H9 (cell line): ENCODE results near the gene ARHGAP4. TPM values are rescaled to one million over a fixed set of nuclear protein-coding genes. Genes with fewer than 3 reads are reported as not detected.

ENCODE experiments used
- DNase-seq: peaks from one replicate; pipeline ENCODE4 v3.0.0-alpha.2; 2017
- H2AFZ ChIP-seq: one replicate; pipeline ENCODE4 v1.6.1; 2013; ENCODE audit warnings: mild to moderate bottlenecking, low read length, control low read depth, moderate library complexity
- H2AK5ac ChIP-seq: 2 replicates; pipeline ENCODE4 v1.6.1; 2013; ENCODE audit warnings: low read length, control low read depth, mixed read lengths; ENCODE audit not compliant: insufficient read length
- H2BK120ac ChIP-seq: one replicate; pipeline ENCODE4 v1.6.1; 2013; ENCODE audit warnings: low read depth, mild to moderate bottlenecking, low read length, control low read depth, inconsistent platforms; ENCODE audit not compliant: poor library complexity, severe bottlenecking
- H2BK12ac ChIP-seq: 2 replicates; pipeline ENCODE4 v1.6.1; 2013; ENCODE audit warnings: low read length, control low read depth, mixed read lengths, low read depth; ENCODE audit not compliant: insufficient read length
- H2BK15ac ChIP-seq: 2 replicates; pipeline ENCODE4 v1.6.1; 2013; ENCODE audit warnings: low read depth, low read length, control low read depth
- H2BK20ac ChIP-seq: one replicate; pipeline ENCODE4 v1.6.1; 2013; ENCODE audit warnings: low read depth, mild to moderate bottlenecking, low read length, control low read depth, inconsistent platforms; ENCODE audit not compliant: poor library complexity, severe bottlenecking
- H2BK5ac ChIP-seq: 2 replicates; pipeline ENCODE4 v1.6.1; 2013; ENCODE audit warnings: low read length, control low read depth, mixed read lengths; ENCODE audit not compliant: insufficient read length
- H3K14ac ChIP-seq: 2 replicates; pipeline ENCODE4 v1.6.1; 2013; ENCODE audit warnings: low read length, control low read depth; ENCODE audit not compliant: insufficient read depth
- H3K18ac ChIP-seq: 2 replicates; pipeline ENCODE4 v1.6.1; 2013; ENCODE audit warnings: low read depth, mild to moderate bottlenecking, mixed read lengths, low read length, control low read depth; ENCODE audit not compliant: insufficient read length
- H3K23ac ChIP-seq: 2 replicates; pipeline ENCODE4 v1.6.1; 2013; ENCODE audit warnings: low read length, control low read depth, mixed read lengths, low read depth; ENCODE audit not compliant: insufficient read length
- H3K23me2 ChIP-seq: 2 replicates; pipeline ENCODE4 v1.6.1; 2013; ENCODE audit warnings: low read depth, mild to moderate bottlenecking, mixed read lengths, low read length, control low read depth; ENCODE audit not compliant: insufficient read length, poor library complexity, severe bottlenecking
- H3K27ac ChIP-seq: 2 replicates; pipeline ENCODE4 v1.5.1; 2013; ENCODE audit warnings: low read length, control low read depth, mixed read lengths, low read depth; ENCODE audit not compliant: insufficient read length
- H3K27me3 ChIP-seq: 2 replicates; pipeline ENCODE4 v1.6.1; 2013; ENCODE audit warnings: low read length, control low read depth, inconsistent platforms; ENCODE audit not compliant: insufficient read depth
- H3K4ac ChIP-seq: 2 replicates; pipeline ENCODE4 v1.6.1; 2013; ENCODE audit warnings: low read depth, mild to moderate bottlenecking, control low read depth, inconsistent platforms, low read length, moderate library complexity
- H3K4me1 ChIP-seq: 2 replicates; pipeline ENCODE4 v1.6.1; 2013; ENCODE audit warnings: low read length, control low read depth, inconsistent platforms; ENCODE audit not compliant: insufficient read depth
- H3K4me2 ChIP-seq: 2 replicates; pipeline ENCODE4 v1.6.1; 2013; ENCODE audit warnings: low read length, control low read depth, mixed read lengths; ENCODE audit not compliant: insufficient read length, insufficient read depth
- H3K56ac ChIP-seq: 2 replicates; pipeline ENCODE4 v1.6.1; 2013; ENCODE audit warnings: low read depth, mild to moderate bottlenecking, mixed read lengths, low read length, control low read depth; ENCODE audit not compliant: insufficient read length
- H3K79me1 ChIP-seq: 2 replicates; pipeline ENCODE4 v1.6.1; 2013; ENCODE audit warnings: low read depth, mild to moderate bottlenecking, moderate library complexity, low read length, control low read depth, inconsistent platforms; ENCODE audit not compliant: insufficient read depth, poor library complexity, severe bottlenecking
- H3K79me2 ChIP-seq: 2 replicates; pipeline ENCODE4 v1.6.1; 2013; ENCODE audit warnings: low read length, control low read depth, inconsistent platforms; ENCODE audit not compliant: insufficient read depth
- H3K9ac ChIP-seq: 2 replicates; pipeline ENCODE4 v1.6.1; 2013; ENCODE audit warnings: low read length, control low read depth, mixed read lengths; ENCODE audit not compliant: insufficient read length; ENCODE audit errors: extremely low read depth
- H3K9me3 ChIP-seq: one replicate; pipeline ENCODE4 v1.6.1; 2013; ENCODE audit warnings: low read depth, low read length, inconsistent platforms; ENCODE audit not compliant: control insufficient read depth
- H3T11ph ChIP-seq: one replicate; pipeline ENCODE4 v1.6.1; 2013; ENCODE audit warnings: mild to moderate bottlenecking, low read length, control low read depth, inconsistent platforms
- H4K20me1 ChIP-seq: one replicate; pipeline ENCODE4 v1.6.1; 2013; ENCODE audit not compliant: control insufficient read depth, insufficient read length, insufficient read depth
- H4K5ac ChIP-seq: 2 replicates; pipeline ENCODE4 v1.6.1; 2013; ENCODE audit warnings: low read depth, mild to moderate bottlenecking, mixed read lengths, low read length, control low read depth; ENCODE audit not compliant: insufficient read length
- H4K8ac ChIP-seq: replicated peaks from 2 replicates; pipeline ENCODE4 v1.6.1; 2013; ENCODE audit warnings: low read length, control low read depth, mixed read lengths, low read depth; ENCODE audit not compliant: insufficient read length
- H4K91ac ChIP-seq: 2 replicates; pipeline ENCODE4 v1.6.1; 2013; ENCODE audit warnings: low read depth, mild to moderate bottlenecking, moderate library complexity, mixed read lengths, low read length, control low read depth; ENCODE audit not compliant: insufficient read length
- H3K27ac Mint-ChIP-seq, 3 experiments: 2 replicates in 2 of 3; 3 replicates in 1 of 3; pipeline ENCODE4 v1.8.0; 2020 to 2021; ENCODE audit warnings: mixed read lengths in 3 of 3, mild to moderate bottlenecking in 1 of 3, moderate library complexity in 1 of 3
- H3K27me3 Mint-ChIP-seq: 2 replicates; pipeline ENCODE4 v1.8.0; 2021; ENCODE audit warnings: low read depth, mild to moderate bottlenecking, moderate library complexity, mixed read lengths
- H3K36me3 Mint-ChIP-seq, 3 experiments: 2 replicates in 2 of 3; 3 replicates in 1 of 3; pipeline ENCODE4 v1.8.0; 2020 to 2021; ENCODE audit warnings: low read depth in 3 of 3, mixed read lengths in 3 of 3; ENCODE audit not compliant: insufficient read depth in 1 of 3
- H3K4me1 Mint-ChIP-seq, 2 experiments: 2 replicates each; pipeline ENCODE4 v1.8.0; 2020; ENCODE audit warnings: mixed read lengths in 2 of 2
- H3K4me3 Mint-ChIP-seq, 2 experiments: 2 replicates in 1 of 2; 3 replicates in 1 of 2; pipeline ENCODE4 v1.8.0; 2020 to 2021; ENCODE audit warnings: mild to moderate bottlenecking in 2 of 2, mixed read lengths in 2 of 2, moderate library complexity in 1 of 2
- H3K9me3 Mint-ChIP-seq, 2 experiments: 2 replicates in 1 of 2; 3 replicates in 1 of 2; pipeline ENCODE4 v1.8.0; 2020; ENCODE audit warnings: mild to moderate bottlenecking in 2 of 2, mixed read lengths in 2 of 2, moderate library complexity in 1 of 2
- WGBS: extraction: QIAGEN DNeasy Blood & Tissue Kit; methylation state at CpG from one replicate; pipeline ENCODE4 v1.1.7; 2013; ENCODE audit warnings: missing lambda C conversion rate, low lambda C conversion rate, mixed read lengths; ENCODE audit not compliant: insufficient read length; ENCODE audit errors: extremely low coverage; 5-methylcytosine and 5-hydroxymethylcytosine counted together
- total RNA-seq: library from RNA; stranded (reverse); gene quantifications from 2 replicates; pipeline ENCODE4 v1.2.1, GENCODE V29; 2021
- TF ChIP-seq, protein P1 (sequence below): fragments of 200-600 bp; sonication (generic); conservative IDR thresholded peaks from 3 replicates; pipeline ENCODE4 v1.8.0; 2021; ENCODE audit warnings: antibody characterized with exemption, mild to moderate bottlenecking

Gene ARHGAP4
- total RNA-seq, 1 experiment from 2014 or later, result 37.8 TPM

DNA sequence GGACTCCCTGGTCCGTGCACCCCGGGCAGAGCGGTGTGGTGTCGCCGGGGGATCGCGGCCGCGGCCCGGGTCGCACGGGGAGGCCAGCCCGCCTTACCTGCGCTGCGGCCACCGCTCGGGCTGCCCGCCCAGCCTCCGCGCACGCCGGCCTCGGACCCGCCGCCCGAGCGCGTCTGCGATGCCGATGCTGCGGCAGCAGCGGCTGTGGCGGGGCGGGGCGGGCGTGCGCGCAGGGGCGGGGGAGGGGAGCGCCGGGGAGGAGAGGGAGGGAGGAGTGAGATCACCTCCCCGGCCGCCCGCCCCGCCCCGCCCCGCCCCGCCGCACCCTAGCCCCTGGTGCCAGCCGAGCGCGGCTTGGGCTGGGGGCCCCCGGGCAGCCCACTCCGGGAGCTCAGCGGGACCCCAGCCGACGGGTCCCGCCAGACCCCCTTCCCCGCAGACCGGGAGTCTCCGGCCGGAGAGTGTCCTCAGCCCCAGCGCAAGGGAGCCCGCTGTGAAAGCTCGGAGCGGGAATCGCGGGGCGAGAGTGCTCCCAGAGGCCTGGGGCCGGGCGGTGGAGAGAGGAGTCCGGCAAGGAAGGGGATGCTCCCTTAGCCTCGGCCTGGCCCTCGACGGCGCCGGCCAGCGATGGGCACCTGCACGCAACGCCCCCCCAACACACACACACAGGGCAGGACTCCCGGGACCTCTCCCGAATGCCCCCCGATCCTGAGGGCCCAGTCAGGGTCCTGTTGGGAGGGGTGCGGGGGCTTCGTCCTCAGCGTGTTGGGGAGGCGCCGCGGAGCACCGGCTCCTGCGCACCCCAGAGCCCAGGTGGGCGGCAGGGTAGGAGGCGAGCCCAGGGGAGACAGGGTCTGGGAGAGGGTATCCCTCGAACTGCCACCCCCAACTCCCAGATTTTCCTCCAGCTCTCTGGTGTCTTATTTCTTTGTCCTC is 39.8 kb downstream of the ARHGAP4 start, which contains the start of gene L1CAM:
Gene L1CAM (minus strand): TSS at position 206 of the 936 bp plus-strand sequence. CDS start 10,337 bp downstream, outside the sequence.
- peak within 1 kb of the TSS; percentile 78 for H3K14ac ChIP-seq
- H2BK120ac ChIP-seq, result no peak within 1 kb of the TSS
- H2AFZ ChIP-seq, result no peak within 1 kb of the TSS
- H3K4me1 ChIP-seq, result no peaks in the 10 kb centered on the region
- H2BK15ac ChIP-seq, result no peak within 1 kb of the TSS
- no peak within 1 kb of the TSS for H3K27ac ChIP-seq
- Mint-ChIP-seq H3K4me1 (peaks cover 9 to 26% of the 10 kb centered on the region in 2 experiments), H3K27me3 (peaks cover 28% of the 10 kb centered on the region), H3K27ac (no peak within 1 kb of the TSS), H3K4me3 (peak within 1 kb of the TSS; percentile 60 to 81), H3K9me3 (peaks cover 50 to 66% of the 10 kb centered on the region in 2 experiments), H3K36me3 (peaks cover 4 to 14% (median 8%) of the 10 kb centered on the region in 3 experiments; a peak in 6 of 7 replicates)
- no peak within 1 kb of the TSS for H4K8ac ChIP-seq
- no peak within 1 kb of the TSS for H2BK5ac ChIP-seq
- peak; percentile 58 for DNase-seq
- H3K4me2 ChIP-seq, result peak within 1 kb of the TSS; percentile 25
- no peak within 1 kb of the TSS for H3T11ph ChIP-seq
- peak within 1 kb of the TSS; percentile 39 for H3K18ac ChIP-seq
- H3K27me3 ChIP-seq, result no peaks in the 10 kb centered on the region
- no peak within 1 kb of the TSS for H4K5ac ChIP-seq
- no peak within 1 kb of the TSS for H2BK12ac ChIP-seq
- WGBS, result no CpG with 5 or more reads among the region's 94 CpGs
- H2BK20ac ChIP-seq, result no peak within 1 kb of the TSS
- no peak within 1 kb of the TSS for H2AK5ac ChIP-seq
- H3K9me3 ChIP-seq, result peaks cover 18% of the 10 kb centered on the region
- H3K4ac ChIP-seq, result no peak within 1 kb of the TSS
- H3K23me2 ChIP-seq, result peaks cover 4% of the 10 kb centered on the region
- no peak within 1 kb of the TSS for H3K9ac ChIP-seq
- H3K79me1 ChIP-seq, result no peaks in the 10 kb centered on the region
- no peaks in the 10 kb centered on the region for H4K20me1 ChIP-seq
- no peak within 1 kb of the TSS for H4K91ac ChIP-seq
- no peaks in the 10 kb centered on the region for H3K79me2 ChIP-seq
- no peak within 1 kb of the TSS for H3K23ac ChIP-seq
- no peak within 1 kb of the TSS for H3K56ac ChIP-seq
- TF ChIP-seq, protein P1, sequence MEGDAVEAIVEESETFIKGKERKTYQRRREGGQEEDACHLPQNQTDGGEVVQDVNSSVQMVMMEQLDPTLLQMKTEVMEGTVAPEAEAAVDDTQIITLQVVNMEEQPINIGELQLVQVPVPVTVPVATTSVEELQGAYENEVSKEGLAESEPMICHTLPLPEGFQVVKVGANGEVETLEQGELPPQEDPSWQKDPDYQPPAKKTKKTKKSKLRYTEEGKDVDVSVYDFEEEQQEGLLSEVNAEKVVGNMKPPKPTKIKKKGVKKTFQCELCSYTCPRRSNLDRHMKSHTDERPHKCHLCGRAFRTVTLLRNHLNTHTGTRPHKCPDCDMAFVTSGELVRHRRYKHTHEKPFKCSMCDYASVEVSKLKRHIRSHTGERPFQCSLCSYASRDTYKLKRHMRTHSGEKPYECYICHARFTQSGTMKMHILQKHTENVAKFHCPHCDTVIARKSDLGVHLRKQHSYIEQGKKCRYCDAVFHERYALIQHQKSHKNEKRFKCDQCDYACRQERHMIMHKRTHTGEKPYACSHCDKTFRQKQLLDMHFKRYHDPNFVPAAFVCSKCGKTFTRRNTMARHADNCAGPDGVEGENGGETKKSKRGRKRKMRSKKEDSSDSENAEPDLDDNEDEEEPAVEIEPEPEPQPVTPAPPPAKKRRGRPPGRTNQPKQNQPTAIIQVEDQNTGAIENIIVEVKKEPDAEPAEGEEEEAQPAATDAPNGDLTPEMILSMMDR, result no peak
